Esophagus muscularis mucosa (tissue), 3 donors: ENCODE results near the gene MAZ.

Experiments used
- POLR2A ChIP-seq: fragments of 450-650 bp; IDR thresholded peaks from one replicate; pipeline ENCODE4 v1.6.1; 2017; ENCODE audit warnings: antibody characterized with exemption, moderate library complexity, mild to moderate bottlenecking, low read depth
- TF ChIP-seq, protein P1 (sequence below), 3 experiments: fragments of 200-600 bp in 2 of 3; fragments of 450-650 bp in 1 of 3; sonication (generic) in 2 of 3; IDR thresholded peaks; one replicate each; pipeline ENCODE4 v1.5.1; 2017 to 2019; ENCODE audit warnings: antibody characterized with exemption in 3 of 3, mild to moderate bottlenecking in 2 of 3, moderate library complexity in 1 of 3

- no peak for TF ChIP-seq POLR2A
- TF ChIP-seq, protein P1, sequence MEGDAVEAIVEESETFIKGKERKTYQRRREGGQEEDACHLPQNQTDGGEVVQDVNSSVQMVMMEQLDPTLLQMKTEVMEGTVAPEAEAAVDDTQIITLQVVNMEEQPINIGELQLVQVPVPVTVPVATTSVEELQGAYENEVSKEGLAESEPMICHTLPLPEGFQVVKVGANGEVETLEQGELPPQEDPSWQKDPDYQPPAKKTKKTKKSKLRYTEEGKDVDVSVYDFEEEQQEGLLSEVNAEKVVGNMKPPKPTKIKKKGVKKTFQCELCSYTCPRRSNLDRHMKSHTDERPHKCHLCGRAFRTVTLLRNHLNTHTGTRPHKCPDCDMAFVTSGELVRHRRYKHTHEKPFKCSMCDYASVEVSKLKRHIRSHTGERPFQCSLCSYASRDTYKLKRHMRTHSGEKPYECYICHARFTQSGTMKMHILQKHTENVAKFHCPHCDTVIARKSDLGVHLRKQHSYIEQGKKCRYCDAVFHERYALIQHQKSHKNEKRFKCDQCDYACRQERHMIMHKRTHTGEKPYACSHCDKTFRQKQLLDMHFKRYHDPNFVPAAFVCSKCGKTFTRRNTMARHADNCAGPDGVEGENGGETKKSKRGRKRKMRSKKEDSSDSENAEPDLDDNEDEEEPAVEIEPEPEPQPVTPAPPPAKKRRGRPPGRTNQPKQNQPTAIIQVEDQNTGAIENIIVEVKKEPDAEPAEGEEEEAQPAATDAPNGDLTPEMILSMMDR (IDR thresholded peaks at IDR 0.05), result no peak
Observed at GRCh38 chr16:29854520-29855100, 48.3 kb downstream of the MAZ start.
